Fibroblast of skin of left quadriceps (primary cell): ENCODE data around the gene DPP10.
"Not testable (repeated sequence)": the region's sequence is repeated elsewhere in the genome, so short reads cannot be mapped to it uniquely, and the experiment has no call there.

ENCODE experiments used
- DNase-seq, 2 experiments: peaks; one replicate each; pipeline ENCODE4 v3.0.0-alpha.2; 2013; ENCODE audit warnings: low read depth in 2 of 2

The DPP10 gene

DNA sequence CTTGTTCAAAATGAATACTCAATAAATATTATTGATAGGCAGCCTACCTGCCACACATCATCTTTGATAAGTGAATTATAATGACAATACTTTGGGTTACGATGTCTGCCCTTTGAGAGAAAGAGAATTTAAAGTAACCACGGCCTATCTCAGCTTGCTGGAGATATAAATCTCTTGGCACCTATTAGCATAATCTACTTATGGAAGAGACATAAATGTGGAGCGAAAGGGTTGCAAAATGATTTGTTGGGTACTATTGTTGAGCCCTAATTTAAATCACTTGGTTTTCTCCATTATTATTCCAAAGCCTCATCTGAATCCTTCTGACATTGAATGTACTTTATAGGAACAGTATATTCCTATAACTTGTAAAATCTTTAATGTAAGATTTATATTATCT is 520.1 kb downstream of the DPP10 start:
- DNase-seq = no peak

DNA sequence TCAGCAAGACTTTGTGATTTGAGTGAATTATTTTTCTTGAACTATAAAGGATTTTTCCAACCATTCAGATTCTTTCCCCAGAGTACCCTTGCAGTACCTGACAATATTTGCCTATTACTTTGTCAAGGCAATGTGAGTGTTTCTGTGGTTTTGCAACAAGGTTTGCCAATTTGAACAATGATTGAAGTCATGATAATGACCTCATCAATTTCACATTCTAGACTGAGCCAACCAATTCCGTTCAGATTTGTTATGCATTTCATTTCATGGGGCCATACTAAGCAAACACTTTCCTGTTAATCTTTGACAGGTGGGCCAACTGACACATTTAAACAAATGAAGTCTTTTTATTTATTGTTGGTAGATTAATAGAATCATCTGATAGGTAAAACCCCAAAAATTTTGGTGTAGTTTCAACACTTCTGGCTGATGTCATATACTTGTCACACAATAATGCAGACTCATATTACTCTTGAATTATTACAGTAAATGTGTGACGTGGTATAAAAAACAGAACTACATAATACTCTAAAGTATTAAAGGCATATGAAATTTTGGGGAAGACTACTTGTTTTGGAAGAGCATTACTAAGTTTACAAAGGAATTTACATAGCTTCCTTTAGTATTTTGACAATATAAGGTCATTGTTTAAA is 526.4 kb downstream of the DPP10 start:
- no peak for DNase-seq

DNA sequence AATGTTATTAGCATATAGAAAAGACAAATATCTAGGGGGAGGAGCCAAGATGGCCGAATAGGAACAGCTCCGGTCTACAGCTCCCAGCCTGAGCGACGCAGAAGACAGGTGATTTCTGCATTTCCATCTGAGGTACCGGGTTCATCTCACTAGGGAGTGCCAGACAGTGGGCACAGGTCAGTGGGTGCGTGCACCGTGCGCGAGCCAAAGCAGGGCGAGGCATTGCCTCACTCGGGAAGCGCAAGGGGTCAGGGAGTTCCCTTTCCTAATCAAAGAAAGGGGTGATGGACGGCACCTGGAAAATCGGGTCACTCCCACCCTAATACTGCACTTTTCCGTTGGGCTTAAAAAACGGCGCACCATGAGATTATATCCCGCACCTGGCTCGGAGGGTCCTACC is 561.9 kb downstream of the DPP10 start:
- not testable (repeated sequence) for DNase-seq

DNA sequence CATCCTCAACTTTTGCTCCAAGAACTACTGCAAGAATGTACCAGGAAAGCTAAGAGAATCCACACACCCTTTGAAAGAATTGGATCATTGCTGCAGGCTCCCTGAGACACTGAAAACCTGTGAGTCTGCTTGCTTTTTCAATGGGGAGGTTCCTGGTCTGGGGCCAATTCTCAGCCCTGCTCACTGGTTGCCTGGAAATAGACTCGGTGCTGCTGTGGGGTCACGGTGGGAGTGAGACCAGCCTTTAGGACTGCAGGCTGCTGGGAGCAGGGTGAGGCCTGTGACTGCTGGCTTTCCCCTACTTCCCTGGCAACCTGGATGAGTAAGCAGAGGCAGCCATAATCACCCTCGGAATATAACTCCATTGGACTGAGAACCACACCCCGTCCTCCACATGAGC is 569.3 kb downstream of the DPP10 start:
- no peak for DNase-seq

DNA sequence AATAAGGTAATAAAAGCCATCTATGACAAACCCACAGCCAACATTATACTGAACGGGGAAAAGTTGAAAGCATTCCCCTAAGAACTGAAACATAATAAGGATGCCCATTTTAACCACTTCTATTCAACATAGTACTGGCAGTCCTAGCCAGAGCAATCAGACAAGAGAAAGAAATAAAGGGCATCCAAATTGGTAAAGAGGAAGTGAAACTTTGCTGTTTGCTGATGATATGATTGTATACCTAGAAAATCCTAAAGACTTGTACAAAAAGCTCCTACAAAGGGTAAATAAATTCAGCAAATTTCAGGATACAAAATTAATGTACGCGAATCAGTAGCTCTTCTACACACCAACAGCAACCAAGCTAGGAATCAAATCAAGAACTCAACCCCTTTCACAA is 579.6 kb downstream of the DPP10 start:
- not testable (repeated sequence) for DNase-seq

DNA sequence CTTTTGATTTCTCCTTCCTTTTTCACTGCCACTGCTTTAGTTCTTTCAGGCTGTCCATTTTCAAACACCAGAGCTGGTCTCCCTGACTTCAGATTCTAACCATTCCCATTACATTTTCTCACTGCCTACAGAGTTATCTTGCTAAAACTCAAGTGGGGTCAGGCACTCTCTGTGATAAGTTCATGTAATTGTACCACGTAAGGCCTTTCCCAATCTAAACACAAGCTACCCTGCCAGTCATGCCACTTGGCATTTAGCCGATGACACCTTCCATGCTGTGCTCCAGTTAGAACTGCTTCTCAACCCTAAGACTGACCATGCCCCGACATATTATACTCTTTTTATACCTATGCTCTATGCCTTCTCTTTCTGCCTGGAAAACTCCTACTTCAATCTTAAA is 592.4 kb downstream of the DPP10 start:
- no peak for DNase-seq

DNA sequence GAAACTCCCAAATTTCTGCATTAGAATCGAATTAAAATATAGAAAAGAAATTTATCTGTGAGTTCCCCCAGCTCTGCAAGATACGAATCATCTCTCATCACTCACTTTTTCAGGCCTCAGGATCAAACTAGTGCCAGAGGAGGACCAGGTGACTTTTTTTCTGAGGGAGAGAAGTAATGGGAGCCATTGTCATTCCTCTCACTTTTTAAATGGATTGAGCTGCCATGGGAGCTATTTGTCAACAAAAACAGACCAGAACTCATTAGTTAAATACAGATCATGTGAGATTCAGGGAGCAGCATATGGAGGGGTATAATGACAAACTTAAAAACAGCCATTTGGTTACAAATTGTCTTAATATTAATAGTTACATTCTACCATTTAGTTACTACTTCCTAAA is 594.4 kb downstream of the DPP10 start:
- no peak for DNase-seq

DNA sequence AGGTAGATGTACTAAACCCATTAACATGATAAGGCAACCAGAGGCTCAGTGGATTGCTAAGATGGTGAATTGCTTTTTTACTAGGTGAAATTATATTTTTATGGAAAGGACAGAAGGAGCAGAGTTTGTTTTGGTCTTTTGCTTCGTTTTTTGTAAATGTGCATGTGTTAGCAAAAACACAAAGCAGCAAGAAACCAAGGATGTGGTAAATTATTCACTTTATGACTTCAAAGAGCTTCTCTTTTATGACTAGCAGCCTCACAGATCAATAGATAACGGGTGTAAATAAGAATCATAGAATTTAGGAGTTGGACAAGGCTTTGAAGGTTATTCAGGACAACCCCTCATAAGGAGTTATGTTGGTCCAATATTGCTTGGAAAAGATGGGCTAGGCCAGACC is 615.0 kb downstream of the DPP10 start:
- no peak for DNase-seq

DNA sequence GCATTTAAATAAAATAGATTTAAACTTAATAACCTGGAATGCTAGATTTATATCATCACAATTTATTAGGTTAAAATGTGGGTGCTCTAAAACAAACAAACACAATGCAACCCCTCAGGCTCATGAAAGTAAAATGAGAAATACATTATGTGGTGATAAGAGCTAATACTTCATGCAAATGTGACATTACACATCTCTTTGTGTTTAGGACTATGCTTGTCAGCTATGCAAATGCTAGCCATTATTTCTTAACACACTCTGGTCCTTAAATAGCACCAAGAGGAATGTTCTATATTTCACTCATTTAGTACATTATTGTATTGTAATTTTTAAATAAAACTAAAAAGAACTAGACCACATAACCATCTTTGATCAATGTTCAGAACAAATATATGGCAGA is 627.6 kb downstream of the DPP10 start:
- DNase-seq = no peak

DNA sequence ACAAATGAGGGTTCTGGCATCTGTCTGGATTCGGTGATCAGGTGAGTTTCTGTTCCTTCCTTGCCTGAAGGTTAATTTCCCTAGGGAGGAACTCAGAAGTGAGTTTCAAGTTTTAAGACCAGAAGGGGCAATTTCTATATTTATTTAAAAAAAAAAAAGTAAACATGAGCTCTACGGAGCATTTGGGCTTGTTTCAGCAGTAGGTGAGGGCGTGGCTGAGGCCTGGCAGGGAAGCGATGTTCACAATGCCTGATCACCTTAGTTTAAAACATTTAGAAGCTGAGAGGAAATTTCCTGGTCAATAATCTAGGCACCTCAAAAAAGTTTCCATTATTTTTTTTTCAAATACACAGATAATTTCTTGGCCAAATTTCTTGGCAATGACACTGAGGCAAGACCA is 629.1 kb downstream of the DPP10 start:
- DNase-seq = no peak

DNA sequence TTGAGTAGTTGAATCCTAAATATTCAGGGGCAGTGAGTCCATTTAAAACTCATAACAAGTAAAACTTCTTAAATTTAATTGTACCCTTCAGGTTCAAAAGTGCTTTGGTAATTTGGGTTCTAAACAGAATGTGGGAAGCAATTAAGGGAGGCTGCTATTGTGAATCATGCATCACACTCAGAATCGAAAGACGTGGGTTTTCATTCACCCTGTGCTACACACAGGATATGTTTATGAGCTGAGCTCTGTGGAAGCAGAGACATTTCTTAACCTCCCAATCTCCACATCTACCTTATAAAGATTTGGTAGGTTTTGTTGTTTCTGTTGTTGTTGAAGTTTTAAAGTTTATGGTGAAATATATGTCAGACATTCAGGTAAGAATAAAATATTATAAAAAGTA is 633.4 kb downstream of the DPP10 start:
- DNase-seq = no peak

DNA sequence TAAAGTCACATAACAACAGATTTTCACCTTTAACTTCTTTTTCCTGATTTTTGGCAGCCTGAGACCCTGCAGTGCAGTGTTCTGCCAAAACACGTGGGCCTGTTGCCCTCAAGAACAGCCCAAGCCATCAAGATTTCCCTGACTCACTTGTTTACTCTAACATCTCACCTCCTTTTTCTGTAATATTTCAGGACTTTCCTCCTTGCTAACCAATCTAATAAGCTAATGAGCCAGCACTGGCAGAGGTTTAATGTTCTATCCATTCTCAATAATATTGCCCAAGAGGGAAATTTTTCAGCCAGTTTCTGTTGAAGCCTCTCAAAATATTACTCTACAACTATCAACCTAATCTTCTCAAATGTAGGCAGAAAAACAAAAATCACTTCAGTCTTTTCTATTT is 635.2 kb downstream of the DPP10 start:
- no peak for DNase-seq

DNA sequence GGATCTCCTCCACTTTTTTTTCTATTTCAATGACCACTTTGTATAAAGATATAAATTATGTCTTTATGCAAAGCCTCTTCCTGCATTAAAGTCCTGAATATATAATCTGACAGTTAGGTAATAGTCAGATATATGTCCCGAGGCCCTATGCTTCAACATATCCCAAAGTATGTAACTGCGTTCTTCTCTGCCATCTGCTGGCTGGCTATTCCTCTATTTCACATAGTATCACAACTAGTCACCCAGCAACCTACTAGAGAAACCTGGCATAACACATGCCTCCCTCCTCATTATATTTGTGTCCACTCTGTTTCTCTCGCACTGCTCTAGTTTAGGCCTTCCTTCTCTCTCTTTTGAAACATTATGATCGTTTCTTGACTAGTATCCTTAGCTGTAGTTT is 640.8 kb downstream of the DPP10 start:
- DNase-seq = no peak

DNA sequence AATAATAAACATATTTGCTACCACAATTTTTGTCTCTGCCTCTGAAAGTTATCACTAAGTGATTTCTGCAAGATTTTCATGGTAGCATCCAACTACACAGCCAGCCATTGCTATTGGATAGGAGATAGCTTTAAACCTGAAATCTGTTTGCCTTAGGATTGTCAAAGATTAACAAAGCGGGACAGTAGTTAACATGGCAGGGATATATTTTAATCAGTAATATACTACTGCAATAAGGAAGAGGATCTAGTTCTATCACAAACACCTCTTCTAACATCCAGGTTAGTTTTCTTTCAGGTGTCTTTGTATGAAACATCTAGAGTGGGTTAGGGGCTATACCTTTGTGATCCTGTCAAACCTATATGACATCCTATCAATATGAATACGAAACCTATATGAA is 641.3 kb downstream of the DPP10 start:
- DNase-seq = no peak

DNA sequence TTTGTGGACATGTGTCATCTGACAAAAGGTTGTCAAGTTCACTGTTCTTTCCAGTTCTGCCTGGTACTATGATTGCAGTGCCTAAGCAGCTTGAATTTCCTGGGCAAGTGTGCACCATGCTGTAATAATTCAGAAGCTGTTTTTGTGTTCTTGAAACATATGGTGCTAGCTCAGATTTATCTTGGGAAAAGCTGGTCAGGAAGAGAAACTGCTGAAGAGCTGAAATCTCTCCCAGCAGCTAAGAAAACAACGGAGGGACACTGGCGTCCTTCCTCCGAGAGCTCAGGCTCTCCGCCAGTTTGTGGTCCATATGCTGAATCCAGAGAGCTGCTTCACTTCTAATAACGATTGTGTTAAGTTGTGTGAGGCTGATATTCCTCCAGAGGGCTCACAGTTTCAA is 642.0 kb downstream of the DPP10 start:
- no peak for DNase-seq

DNA sequence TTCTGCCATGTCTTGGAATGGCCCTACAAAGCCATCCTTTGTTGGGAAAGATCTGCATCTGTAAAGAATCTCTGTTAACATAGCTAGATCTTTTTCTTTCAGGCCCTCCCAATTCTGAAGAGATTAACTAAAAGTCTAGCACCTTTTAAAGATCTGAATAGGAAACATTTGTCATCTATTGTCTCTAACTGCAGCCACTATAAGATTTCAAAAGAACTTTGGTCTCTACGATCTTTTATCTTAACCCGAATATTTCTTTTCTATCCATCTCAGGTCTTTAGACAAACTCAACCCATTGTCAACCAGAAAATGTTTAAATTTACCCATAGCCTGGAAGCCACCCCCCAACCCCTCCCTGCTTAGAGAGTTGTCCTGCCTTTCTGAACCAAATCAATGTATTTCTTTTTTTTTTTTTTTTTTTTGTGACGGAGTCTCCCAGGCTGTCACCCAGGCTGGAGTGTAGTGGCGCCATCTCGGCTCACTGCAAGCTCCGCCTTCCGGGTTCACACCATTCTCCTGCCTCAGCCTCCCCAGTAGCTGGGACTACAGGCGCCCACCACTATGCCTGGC is 643.7 kb downstream of the DPP10 start:
- not testable (repeated sequence) for DNase-seq

DNA sequence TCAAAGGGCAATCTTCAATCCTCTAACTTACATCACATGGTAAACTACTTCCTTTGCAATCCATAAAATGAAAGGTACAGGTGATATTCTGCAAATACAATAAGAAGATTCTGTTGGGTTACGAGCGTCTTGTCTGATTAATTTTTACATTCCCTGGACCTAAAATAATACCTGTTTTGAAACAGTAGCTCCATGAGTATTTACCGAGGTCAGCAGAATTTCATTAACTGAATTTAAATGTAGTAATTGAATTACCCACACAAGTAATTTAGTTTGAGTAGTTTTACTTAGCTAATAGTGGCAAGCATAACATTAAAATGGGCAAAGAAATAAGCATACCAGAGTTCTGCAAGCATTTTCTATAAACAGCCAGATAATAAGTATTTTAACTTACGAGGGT is 652.0 kb downstream of the DPP10 start:
- DNase-seq = no peak

DNA sequence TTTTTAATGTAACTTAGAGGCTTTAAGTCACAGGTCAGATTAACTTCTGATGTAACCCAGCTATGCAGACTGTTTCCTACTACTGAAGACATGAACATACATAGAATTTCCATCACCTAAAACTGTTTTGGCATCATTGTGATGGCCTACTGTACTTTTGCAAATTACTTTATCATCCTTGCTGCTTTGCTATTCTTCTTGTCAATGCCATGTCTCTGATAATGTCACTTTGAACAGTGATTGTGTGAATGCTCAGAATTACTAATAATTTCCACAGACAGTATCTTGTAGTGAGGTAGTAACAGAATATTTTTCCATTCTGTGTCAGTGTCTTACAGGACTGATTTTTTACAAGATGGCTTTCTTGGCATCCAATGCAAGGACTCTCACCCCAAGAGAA is 663.5 kb downstream of the DPP10 start:
- DNase-seq = no peak

DNA sequence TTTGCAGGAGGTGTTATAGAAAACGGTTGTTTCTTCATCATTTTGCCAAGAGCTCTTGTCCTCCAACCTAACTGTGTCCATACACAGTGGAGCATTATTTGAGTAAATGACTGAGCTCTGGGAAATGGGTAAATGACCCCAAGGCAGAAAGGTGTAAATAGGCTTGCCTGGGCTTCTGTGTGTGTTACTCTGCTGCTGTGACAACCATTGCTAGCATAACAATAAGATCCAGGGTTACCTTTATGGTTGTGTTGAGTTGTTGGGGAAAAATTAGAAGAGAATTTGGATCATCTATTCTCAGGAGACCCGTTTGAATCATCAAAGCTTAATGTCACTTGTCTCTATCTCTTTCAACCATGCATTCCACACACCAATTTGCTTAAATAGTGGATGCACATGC is 672.7 kb downstream of the DPP10 start:
- DNase-seq = no peak

DNA sequence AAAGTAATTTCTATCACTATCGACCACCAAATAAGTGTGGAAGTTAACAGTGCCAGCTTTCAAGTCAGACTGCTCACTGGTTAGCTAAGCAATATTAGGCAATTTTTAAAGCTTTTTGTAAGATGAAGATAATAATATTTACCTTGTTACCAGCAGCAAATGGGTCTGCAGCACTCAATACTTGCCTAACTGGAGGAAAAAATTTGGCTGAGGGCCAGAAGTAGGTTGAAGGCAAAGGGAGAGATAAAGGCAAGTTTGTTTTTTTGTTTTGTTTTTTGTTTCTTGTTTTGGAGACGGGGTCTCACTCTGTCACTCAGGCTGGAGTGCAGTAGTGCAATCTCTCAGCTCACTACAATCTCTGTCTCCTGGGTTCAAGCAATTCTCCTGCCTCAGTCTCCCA is 675.9 kb downstream of the DPP10 start:
- DNase-seq = no peak

DNA sequence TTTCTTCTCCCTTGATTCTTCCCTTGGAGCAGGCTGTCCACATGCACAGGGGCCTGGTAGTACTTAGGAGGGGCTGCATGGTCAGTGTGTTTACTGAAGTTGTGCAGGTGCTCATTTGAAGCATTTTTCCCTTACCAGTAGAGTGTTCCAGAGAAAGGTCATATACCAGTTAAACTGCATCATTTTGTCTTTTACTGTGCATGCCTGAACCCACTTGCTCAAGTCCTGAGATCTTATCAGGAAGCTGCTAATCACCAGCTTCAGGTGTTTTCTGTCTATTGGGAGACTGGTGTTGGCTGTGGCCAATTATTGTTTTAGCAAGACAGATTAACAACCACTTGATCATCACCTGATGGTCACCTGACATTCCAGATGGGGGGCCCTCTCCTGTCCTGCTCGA is 676.6 kb downstream of the DPP10 start:
- no peak for DNase-seq

DNA sequence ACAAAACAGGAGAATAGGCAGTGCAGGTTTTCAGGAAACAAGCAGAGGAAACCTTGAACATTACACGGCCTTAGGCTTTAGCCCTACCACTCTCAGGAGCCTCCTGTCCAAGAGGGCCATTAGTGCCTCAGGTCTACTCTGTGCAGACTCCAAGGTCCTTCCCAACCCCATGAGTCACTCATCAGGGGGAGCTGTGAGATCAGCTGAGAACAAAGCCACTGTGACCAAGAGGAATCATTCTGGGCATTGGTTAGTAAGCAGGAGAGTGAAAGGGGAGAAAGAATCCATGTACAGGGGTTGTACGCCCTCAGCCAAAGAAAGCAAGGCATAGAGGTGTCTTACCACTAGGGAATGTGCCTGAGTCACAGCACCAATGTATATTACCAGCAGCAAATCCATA is 680.3 kb downstream of the DPP10 start:
- no peak for DNase-seq

DNA sequence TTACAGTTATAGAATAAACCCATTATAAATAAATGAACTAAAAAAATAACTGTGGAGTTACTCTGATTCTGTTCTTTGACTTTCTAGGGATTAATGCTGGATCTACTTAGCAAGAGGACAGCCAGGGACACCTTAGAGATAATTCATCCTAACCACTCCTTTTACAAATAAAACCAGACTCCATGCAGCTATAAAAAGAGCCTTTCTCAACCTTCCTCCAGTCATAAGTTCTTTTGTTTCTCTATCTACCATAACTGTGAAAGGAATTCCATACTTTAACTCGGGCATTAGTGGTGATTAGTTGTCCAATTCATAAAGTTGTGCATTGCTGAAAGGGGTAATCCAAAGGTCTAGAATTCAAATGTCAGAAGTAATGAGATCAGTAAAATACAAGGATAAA is 682.4 kb downstream of the DPP10 start:
- DNase-seq = no peak

DNA sequence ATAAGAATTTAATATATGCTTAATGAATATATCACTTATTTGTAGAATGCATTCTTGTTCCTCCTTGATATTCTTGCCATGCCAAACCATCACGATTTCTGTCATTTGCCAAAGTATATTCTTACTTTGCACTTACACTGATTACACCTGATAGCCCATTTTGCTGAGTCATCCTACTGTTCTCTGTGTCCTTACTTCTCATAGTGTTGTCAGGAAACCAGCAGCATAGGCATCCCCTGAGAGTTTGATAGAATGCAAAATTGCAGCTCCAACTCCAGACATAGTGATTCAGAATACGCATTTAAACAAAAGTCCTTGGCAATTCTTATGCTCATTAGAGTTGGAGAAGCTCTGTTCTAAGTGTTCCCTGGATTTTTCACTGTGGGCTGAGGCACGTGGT is 687.1 kb downstream of the DPP10 start:
- DNase-seq = no peak
